HG03108 (cell line): ENCODE results near the gene NEUROD6.

Experiments used
- ATAC-seq: cut with Tn5 transposase; IDR thresholded peaks from one replicate; pipeline ENCODE4 v1.9.1; 2021; ENCODE audit warnings: moderate library complexity; ENCODE audit not compliant: unreplicated experiment

NEUROD6 gene

GRCh38 chr7:31335161-31335856 lies 5.2 kb downstream of the NEUROD6 start:
- no peak for ATAC-seq

GRCh38 chr7:31333291-31333690 lies 7.2 kb downstream of the NEUROD6 start:
- ATAC-seq: no peak

- no peak for ATAC-seq
These were observed 13.5 kb downstream of the NEUROD6 start for GRCh38 chr7:31327071-31327470.

- ATAC-seq: no peak
These were observed 14.1 kb downstream of the NEUROD6 start for GRCh38 chr7:31326416-31326815.

GRCh38 chr7:31323101-31323500 lies 17.4 kb downstream of the NEUROD6 start:
- ATAC-seq: no peak

GRCh38 chr7:31320675-31321074 lies 19.9 kb downstream of the NEUROD6 start:
- ATAC-seq: no peak

GRCh38 chr7:31318313-31318712 lies 22.2 kb downstream of the NEUROD6 start:
- ATAC-seq: no peak

GRCh38 chr7:31316876-31317275 lies 23.6 kb downstream of the NEUROD6 start:
- no peak for ATAC-seq

GRCh38 chr7:31315758-31316157 lies 24.8 kb downstream of the NEUROD6 start:
- ATAC-seq: no peak

GRCh38 chr7:31314781-31315180 lies 25.7 kb downstream of the NEUROD6 start:
- no peak for ATAC-seq

- no peak for ATAC-seq
These were observed 27.6 kb downstream of the NEUROD6 start for GRCh38 chr7:31312889-31313288.

- ATAC-seq: no peak
These were observed 29.0 kb downstream of the NEUROD6 start for GRCh38 chr7:31311552-31311951.

GRCh38 chr7:31310321-31310935 lies 30.1 kb downstream of the NEUROD6 start:
- no peak for ATAC-seq

- no peak for ATAC-seq
These were observed 31.1 kb downstream of the NEUROD6 start for GRCh38 chr7:31309407-31309806.

- ATAC-seq: no peak
These were observed 31.9 kb downstream of the NEUROD6 start for GRCh38 chr7:31308652-31309051.

- no peak for ATAC-seq
These were observed 32.6 kb downstream of the NEUROD6 start for GRCh38 chr7:31307972-31308371.

GRCh38 chr7:31305260-31305659 lies 35.3 kb downstream of the NEUROD6 start:
- no peak for ATAC-seq

GRCh38 chr7:31304446-31304845 lies 36.1 kb downstream of the NEUROD6 start:
- ATAC-seq: no peak

GRCh38 chr7:31302356-31302755 lies 38.2 kb downstream of the NEUROD6 start:
- ATAC-seq: no peak

- ATAC-seq: no peak
These were observed 41.2 kb downstream of the NEUROD6 start for GRCh38 chr7:31299336-31299735.

GRCh38 chr7:31290601-31291000 lies 49.9 kb downstream of the NEUROD6 start:
- ATAC-seq: no peak
